Activated T-helper 17 cell treated with anti-CD3 and anti-CD28 coated beads, Interleukin-2, amount 50 U/mL, for 72 hours (primary cell): ENCODE data around the gene CCL25. TPM values are rescaled to one million over a fixed set of nuclear protein-coding genes. Genes with fewer than 3 reads are reported as not detected.

Source experiments
- ATAC-seq: fragments of 150-1000 bp; cut with Tn5 transposase; replicated peaks from 2 replicates; pipeline ENCODE4 v1.10.0; 2021; ENCODE audit warnings: mild to moderate bottlenecking, moderate library complexity
- H3K27ac Mint-ChIP-seq: one replicate; pipeline ENCODE4 v1.8.0; 2022; ENCODE audit warnings: mixed read lengths
- H3K27me3 Mint-ChIP-seq: one replicate; pipeline ENCODE4 v1.8.0; 2022; ENCODE audit warnings: mixed read lengths
- H3K36me3 Mint-ChIP-seq: one replicate; pipeline ENCODE4 v1.8.0; 2022; ENCODE audit warnings: low read depth, mild to moderate bottlenecking, mixed read lengths
- H3K4me1 Mint-ChIP-seq: one replicate; pipeline ENCODE4 v1.8.0; 2022; ENCODE audit warnings: mixed read lengths
- H3K4me3 Mint-ChIP-seq: one replicate; pipeline ENCODE4 v1.8.0; 2022; ENCODE audit warnings: mild to moderate bottlenecking, mixed read lengths
- H3K9me3 Mint-ChIP-seq: one replicate; pipeline ENCODE4 v1.8.0; 2022; ENCODE audit warnings: mixed read lengths
- total RNA-seq, 2 donors: library from RNA; stranded (reverse); gene quantifications; one replicate each; pipeline ENCODE4 v1.2.3, GENCODE V29; 2022

CCL25 gene
- total RNA-seq, 2 donors from 2014 or later = 0.48 TPM; not detected in 1

GRCh38 chr19:8034178-8034525 is 18.4 kb upstream of the CCL25 start:
- Mint-ChIP-seq H3K9me3 (no peaks in the 10 kb centered on the region), H3K36me3 (no peaks in the 10 kb centered on the region), H3K4me1 (no peaks in the 10 kb centered on the region), H3K27me3 (peaks cover 14% of the 10 kb centered on the region), H3K4me3 (no peak overlapping the region), H3K27ac (no peak overlapping the region)
- ATAC-seq = no peak

DNA sequence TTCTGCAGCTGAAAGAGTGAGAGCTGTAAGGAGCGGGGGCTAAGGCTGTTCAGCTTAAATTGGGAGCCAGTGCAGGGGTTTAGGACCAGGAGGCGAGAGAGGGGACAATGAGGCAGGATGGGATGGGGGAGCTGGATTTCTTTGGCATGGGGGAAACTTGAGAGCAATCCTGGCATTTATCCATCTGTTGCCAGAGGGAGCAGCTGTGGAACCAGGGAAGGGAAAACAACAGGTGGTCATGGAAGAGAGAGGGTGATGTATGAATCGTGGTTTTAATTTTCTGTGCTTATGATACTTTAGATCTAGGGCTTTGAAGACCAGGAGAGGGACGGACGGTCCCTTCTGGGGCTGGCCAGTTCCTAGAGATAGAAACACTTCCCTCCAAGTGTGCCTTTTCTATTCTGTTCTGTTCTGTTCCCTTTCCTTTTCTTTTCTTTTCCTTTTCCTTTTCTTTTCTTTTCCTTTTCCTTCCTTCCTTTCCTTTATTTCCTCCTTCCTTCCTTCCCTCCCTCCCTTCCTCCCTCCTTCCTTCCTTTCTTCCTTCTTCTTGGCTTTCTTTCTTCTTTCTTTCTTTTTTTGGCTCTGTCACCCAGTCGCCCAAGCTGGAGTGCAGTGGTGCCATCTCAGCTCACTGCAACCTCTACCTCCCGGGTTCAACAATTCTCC is 16.0 kb upstream of the CCL25 start:
- Mint-ChIP-seq H3K36me3 (no peaks in the 10 kb centered on the region), H3K4me3 (no peak overlapping the region), H3K9me3 (no peaks in the 10 kb centered on the region), H3K27me3 (peaks cover 18% of the 10 kb centered on the region), H3K4me1 (no peaks in the 10 kb centered on the region), H3K27ac (no peak overlapping the region)
- ATAC-seq = no peak

GRCh38 chr19:8038815-8039214 is 13.7 kb upstream of the CCL25 start:
- H3K36me3 Mint-ChIP-seq = no peaks in the 10 kb centered on the region
- ATAC-seq = no peak

GRCh38 chr19:8039231-8039630 is 13.3 kb upstream of the CCL25 start:
- no peaks in the 10 kb centered on the region for H3K9me3 Mint-ChIP-seq
- no peaks in the 10 kb centered on the region for H3K36me3 Mint-ChIP-seq
- H3K27ac Mint-ChIP-seq = no peak overlapping the region
- ATAC-seq = no peak
- H3K4me3 Mint-ChIP-seq = no peak overlapping the region
- no peaks in the 10 kb centered on the region for H3K4me1 Mint-ChIP-seq
- H3K27me3 Mint-ChIP-seq = peaks cover 17% of the 10 kb centered on the region

More at GRCh38 chr19:8038815-8039214, 13.7 kb upstream of the CCL25 start:
- peaks cover 14% of the 10 kb centered on the region for H3K27me3 Mint-ChIP-seq
- no peaks in the 10 kb centered on the region for H3K9me3 Mint-ChIP-seq
- H3K4me3 Mint-ChIP-seq = no peak overlapping the region
- no peaks in the 10 kb centered on the region for H3K4me1 Mint-ChIP-seq
- no peak overlapping the region for H3K27ac Mint-ChIP-seq

GRCh38 chr19:8041531-8041931 is 11.0 kb upstream of the CCL25 start:
- H3K27ac Mint-ChIP-seq = no peak overlapping the region
- no peaks in the 10 kb centered on the region for H3K9me3 Mint-ChIP-seq
- H3K27me3 Mint-ChIP-seq = peaks cover 13% of the 10 kb centered on the region
- no peak overlapping the region for H3K4me3 Mint-ChIP-seq
- H3K4me1 Mint-ChIP-seq = no peaks in the 10 kb centered on the region
- ATAC-seq = no peak
- H3K36me3 Mint-ChIP-seq = no peaks in the 10 kb centered on the region

GRCh38 chr19:8042900-8043299 is 9.7 kb upstream of the CCL25 start:
- Mint-ChIP-seq H3K27me3 (peaks cover 6% of the 10 kb centered on the region), H3K36me3 (no peaks in the 10 kb centered on the region), H3K4me1 (peaks cover 4% of the 10 kb centered on the region), H3K4me3 (no peak overlapping the region), H3K27ac (no peak overlapping the region), H3K9me3 (no peaks in the 10 kb centered on the region)
- ATAC-seq = no peak

GRCh38 chr19:8044018-8044417 is 8.5 kb upstream of the CCL25 start:
- Mint-ChIP-seq H3K36me3 (no peaks in the 10 kb centered on the region), H3K4me3 (no peak overlapping the region), H3K27me3 (peaks cover 9% of the 10 kb centered on the region), H3K27ac (no peak overlapping the region), H3K4me1 (peaks cover 4% of the 10 kb centered on the region), H3K9me3 (no peaks in the 10 kb centered on the region)
- ATAC-seq = no peak

DNA sequence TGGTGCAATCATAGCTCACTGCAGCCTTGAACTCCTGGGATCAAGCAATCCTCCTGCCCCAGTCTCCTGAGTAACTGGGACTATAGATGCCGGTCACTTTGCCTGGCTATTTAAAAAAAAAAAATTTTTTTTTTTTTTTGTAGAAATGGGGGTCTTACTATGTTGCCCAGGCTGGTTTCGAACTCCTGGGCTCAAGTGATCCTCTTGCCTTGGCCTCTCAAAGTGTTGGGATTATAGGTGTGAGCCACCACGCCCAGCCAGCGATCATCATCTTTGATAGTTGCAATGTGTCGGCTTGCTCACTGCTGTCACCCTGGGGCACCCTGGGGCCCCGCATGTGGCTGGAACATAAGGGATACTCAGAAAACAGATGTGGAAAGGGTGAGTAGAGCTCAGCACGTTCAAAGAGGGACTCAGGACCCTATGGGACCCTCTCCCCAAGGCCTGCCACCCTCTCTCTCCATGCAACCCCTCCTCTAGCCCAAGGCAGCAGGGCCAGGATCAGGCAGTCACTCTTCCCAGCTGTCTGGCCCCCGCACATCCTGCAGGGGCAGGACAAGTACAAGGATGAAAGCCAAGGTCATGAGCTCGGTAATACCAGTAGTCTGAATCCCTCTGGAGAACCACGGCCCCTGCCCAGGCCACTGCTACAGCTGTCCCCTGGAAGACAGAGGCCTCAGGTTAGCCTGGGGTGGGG is 6.5 kb upstream of the CCL25 start:
- no peak for ATAC-seq
- Mint-ChIP-seq H3K9me3 (no peaks in the 10 kb centered on the region), H3K36me3 (no peaks in the 10 kb centered on the region), H3K27ac (no peak overlapping the region), H3K27me3 (peaks cover 6% of the 10 kb centered on the region), H3K4me3 (no peak overlapping the region), H3K4me1 (peaks cover 4% of the 10 kb centered on the region)

DNA sequence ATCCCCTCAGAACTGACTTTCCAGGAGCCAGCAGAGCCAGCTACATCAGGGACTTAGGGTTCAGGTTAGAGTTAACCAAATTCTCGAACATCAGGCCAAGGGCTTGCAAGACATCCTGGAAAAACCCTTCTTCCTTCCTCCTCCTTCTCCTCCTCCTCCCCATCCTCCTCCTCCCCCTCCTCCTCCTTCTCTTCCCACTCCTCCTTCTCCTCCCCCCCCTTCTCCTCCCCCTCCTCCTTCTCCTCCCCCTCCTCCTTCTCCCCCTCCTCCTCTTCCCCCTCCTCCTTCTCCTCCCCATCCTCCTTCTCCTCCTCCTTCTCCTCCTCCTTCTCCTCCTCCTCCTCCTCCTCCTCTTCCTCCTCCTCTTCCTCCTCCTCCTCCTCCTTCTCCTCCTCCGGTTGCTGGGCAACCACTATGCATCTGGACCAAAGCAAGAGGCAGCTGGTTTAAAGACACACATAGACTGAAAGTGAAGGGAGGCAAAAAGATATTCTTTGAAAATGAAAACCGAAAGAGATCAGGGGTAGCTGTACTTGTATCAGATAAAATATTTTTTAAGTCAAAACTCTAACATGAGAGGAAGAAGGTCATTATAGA is 5.9 kb upstream of the CCL25 start:
- ATAC-seq = no peak
- Mint-ChIP-seq H3K36me3 (no peaks in the 10 kb centered on the region), H3K27me3 (peaks cover 5% of the 10 kb centered on the region), H3K27ac (no peak overlapping the region), H3K4me1 (peaks cover 4% of the 10 kb centered on the region), H3K9me3 (no peaks in the 10 kb centered on the region), H3K4me3 (no peak overlapping the region)

DNA sequence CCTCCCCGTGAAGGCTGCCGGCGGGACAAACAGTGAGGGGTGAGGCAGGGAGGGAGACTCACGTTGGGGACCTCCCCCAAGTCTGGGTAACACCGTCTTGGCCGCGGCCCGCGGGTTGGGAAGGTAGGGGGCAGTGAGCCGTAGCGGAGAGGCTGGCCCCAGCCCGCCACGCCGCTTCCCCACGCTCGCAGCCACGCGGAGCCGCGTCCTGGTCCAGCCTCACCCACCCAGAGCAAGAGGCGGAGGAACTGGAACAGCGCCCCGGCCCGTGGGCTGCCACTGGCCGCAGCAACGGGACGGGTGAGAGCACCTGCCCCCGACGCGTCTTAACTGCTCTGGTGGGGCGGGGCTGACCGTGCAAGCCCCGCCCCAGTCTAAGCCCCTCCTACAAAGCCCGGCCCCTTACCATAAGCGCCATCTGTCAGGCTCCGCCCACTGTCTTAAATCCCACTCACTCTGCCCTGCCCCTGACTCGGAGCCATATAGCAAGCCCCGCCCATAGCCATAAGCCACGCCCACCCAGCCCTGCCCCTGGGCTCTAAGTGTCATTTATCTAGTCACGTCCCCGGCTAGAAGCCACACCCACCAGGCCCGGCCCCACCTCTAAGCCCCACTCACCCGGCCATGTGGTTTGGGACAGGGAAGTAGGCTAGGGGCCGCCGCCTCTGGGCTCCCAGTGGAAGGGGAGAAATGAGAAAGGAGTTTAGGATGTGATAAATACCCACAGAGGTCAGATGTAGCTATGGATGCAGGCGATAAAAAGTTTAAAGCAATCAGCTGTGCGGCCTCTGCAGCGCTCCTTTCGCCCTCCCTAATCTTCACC is 2.1 kb upstream of the CCL25 start:
- Mint-ChIP-seq H3K9me3 (no peaks in the 10 kb centered on the region), H3K27me3 (peaks cover 3% of the 10 kb centered on the region), H3K36me3 (no peaks in the 10 kb centered on the region), H3K27ac (no peak overlapping the region), H3K4me3 (peak overlapping the region; percentile 62), H3K4me1 (peaks cover 4% of the 10 kb centered on the region)
- peak; percentile 97 for ATAC-seq

DNA sequence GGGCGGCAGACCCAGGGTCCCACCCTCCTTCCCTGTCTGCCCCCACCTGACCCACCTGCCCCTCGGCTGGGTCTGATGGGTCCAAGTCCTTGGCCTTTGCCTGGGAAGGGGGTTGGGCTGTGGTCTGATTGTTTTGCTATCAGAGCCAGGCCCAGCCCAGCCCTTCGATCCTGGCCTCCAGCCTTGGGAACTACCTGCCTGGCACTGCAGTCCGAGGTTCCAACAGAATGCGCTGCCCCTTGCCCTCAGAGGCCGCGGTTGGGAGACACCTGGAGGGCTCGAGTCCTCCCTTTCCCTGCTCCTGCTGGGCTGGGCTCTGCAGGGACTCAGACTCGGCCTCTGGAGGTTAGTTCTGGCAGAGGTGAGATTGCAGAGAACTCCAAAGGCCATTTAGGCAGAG is 1.6 kb downstream of the CCL25 start:
- H3K4me1 Mint-ChIP-seq = no peaks in the 10 kb centered on the region
- no peak overlapping the region for H3K4me3 Mint-ChIP-seq
- no peak for ATAC-seq
- no peaks in the 10 kb centered on the region for H3K27me3 Mint-ChIP-seq
- no peak overlapping the region for H3K27ac Mint-ChIP-seq
- no peaks in the 10 kb centered on the region for H3K36me3 Mint-ChIP-seq
- H3K9me3 Mint-ChIP-seq = no peaks in the 10 kb centered on the region

DNA sequence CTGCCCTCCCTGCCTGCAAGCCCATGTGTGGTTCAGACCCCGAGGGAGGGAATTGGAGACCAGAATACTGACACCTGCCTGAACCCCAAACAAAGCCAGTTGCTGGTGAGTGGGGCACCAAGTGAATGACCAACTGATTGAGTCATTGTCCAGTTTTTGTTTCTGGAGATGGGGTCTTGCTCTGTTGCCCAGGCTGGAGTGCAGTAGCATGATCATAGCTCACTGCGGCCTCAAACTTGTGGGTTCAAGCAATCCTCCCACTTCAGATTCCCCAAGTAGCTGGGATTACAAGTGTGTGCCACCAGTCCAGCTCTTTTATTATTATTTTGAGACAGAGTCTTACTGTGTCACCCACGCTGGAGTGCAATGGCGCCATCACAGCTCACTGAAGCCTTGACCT is 4.0 kb downstream of the CCL25 start:
- no peak for ATAC-seq

GRCh38 chr19:8057545-8058270 is 5.1 kb downstream of the CCL25 start:
- Mint-ChIP-seq H3K9me3 (no peaks in the 10 kb centered on the region), H3K27me3 (no peaks in the 10 kb centered on the region), H3K36me3 (no peaks in the 10 kb centered on the region), H3K27ac (no peak overlapping the region), H3K4me1 (no peaks in the 10 kb centered on the region), H3K4me3 (no peak overlapping the region)
- ATAC-seq = no peak

More for the DNA sequence above, 4.0 kb downstream of the CCL25 start:
- H3K27ac Mint-ChIP-seq = no peak overlapping the region
- H3K36me3 Mint-ChIP-seq = no peaks in the 10 kb centered on the region
- no peak overlapping the region for H3K4me3 Mint-ChIP-seq
- H3K27me3 Mint-ChIP-seq = no peaks in the 10 kb centered on the region
- H3K4me1 Mint-ChIP-seq = no peaks in the 10 kb centered on the region
- H3K9me3 Mint-ChIP-seq = no peaks in the 10 kb centered on the region
